Liver (tissue), 9 donors: ENCODE results near the gene INPP5E. TPM values are rescaled to one million over a fixed set of nuclear protein-coding genes. Genes with fewer than 3 reads are reported as not detected.

ENCODE experiments used
- DNase-seq: peaks from one replicate; pipeline ENCODE4 v3.0.0-alpha.2; 2017; ENCODE audit warnings: low spot score
- H3K27ac ChIP-seq, 2 donors: one replicate each; pipeline ENCODE4 v1.7.0; 2013; ENCODE audit warnings: inconsistent platforms in 2 of 2, low read length in 2 of 2, control low read depth in 1 of 2, low read depth in 1 of 2, mild to moderate bottlenecking in 1 of 2
- H3K27me3 ChIP-seq, 4 donors: one replicate each; pipeline versions ENCODE4 v1.6.1 to v1.7.0; 2013; ENCODE audit warnings: low read length in 3 of 4, inconsistent platforms in 1 of 4, mild to moderate bottlenecking in 1 of 4, moderate library complexity in 1 of 4; ENCODE audit not compliant: control insufficient read depth in 4 of 4, insufficient read depth in 4 of 4
- H3K36me3 ChIP-seq, 4 donors: one replicate each; pipeline versions ENCODE4 v1.6.1 to v1.7.0; 2013; ENCODE audit warnings: low read length in 3 of 4, mild to moderate bottlenecking in 3 of 4, low read depth in 1 of 4, moderate library complexity in 1 of 4; ENCODE audit not compliant: control insufficient read depth in 4 of 4, insufficient read depth in 3 of 4
- H3K4me1 ChIP-seq, 4 donors: one replicate each; pipeline versions ENCODE4 v1.6.1 to v1.7.0; 2013; ENCODE audit warnings: low read length in 3 of 4, mild to moderate bottlenecking in 3 of 4, moderate library complexity in 1 of 4; ENCODE audit not compliant: control insufficient read depth in 4 of 4, insufficient read depth in 4 of 4
- H3K4me3 ChIP-seq, 3 donors: one replicate each; pipeline versions ENCODE4 v1.6.1 to v1.7.0; 2013; ENCODE audit warnings: low read length in 3 of 3, control low read depth in 1 of 3, low read depth in 1 of 3, mild to moderate bottlenecking in 1 of 3
- H3K9ac ChIP-seq, 2 donors: one replicate each; pipeline ENCODE4 v1.7.0; 2013; ENCODE audit warnings: low read length in 2 of 2, mild to moderate bottlenecking in 2 of 2, moderate library complexity in 2 of 2, control low read depth in 1 of 2, low read depth in 1 of 2
- H3K9me3 ChIP-seq, 4 donors: one replicate each; pipeline versions ENCODE4 v1.6.1 to v1.7.0; 2013; ENCODE audit warnings: low read length in 3 of 4; ENCODE audit not compliant: control insufficient read depth in 4 of 4
- CTCF ChIP-seq: fragments of 150-350 bp; IDR thresholded peaks from 2 replicates; pipeline ENCODE4 v1.5.1; 2017; ENCODE audit warnings: improper control_type of control experiment, low read depth, low read length; ENCODE audit not compliant: missing input control
- FOXA1 ChIP-seq: IDR thresholded peaks from 2 replicates; pipeline ENCODE4 v1.6.1; 2016; ENCODE audit warnings: antibody characterized with exemption
- FOXA2 ChIP-seq: IDR thresholded peaks from 2 replicates; pipeline ENCODE4 v1.6.1; 2016; ENCODE audit warnings: antibody characterized with exemption
- GABPA ChIP-seq, 2 donors: IDR thresholded peaks in 1 of 2; conservative IDR thresholded peaks in 1 of 2; 2 replicates each; pipeline ENCODE4 v1.6.1; 2016; ENCODE audit warnings: antibody characterized with exemption in 2 of 2, mild to moderate bottlenecking in 1 of 2, moderate library complexity in 1 of 2
- HNF4A ChIP-seq, 2 donors: conservative IDR thresholded peaks; 2 replicates each; pipeline ENCODE4 v1.6.1; 2016; ENCODE audit warnings: antibody characterized with exemption in 2 of 2, mild to moderate bottlenecking in 2 of 2
- HNF4G ChIP-seq: IDR thresholded peaks from 2 replicates; pipeline ENCODE4 v1.6.1; 2016; ENCODE audit warnings: antibody characterized with exemption
- JUND ChIP-seq, 2 donors: IDR thresholded peaks; 2 replicates each; pipeline ENCODE4 v1.6.1; 2016; ENCODE audit warnings: antibody characterized with exemption in 2 of 2
- MAX ChIP-seq: IDR thresholded peaks from 2 replicates; pipeline ENCODE4 v1.6.1; 2016; ENCODE audit warnings: antibody characterized with exemption
- RAD21 ChIP-seq, 2 donors: IDR thresholded peaks; 2 replicates each; pipeline ENCODE4 v1.6.1; 2016; ENCODE audit warnings: antibody characterized with exemption in 2 of 2, mild to moderate bottlenecking in 2 of 2
- REST ChIP-seq: IDR thresholded peaks from 2 replicates; pipeline ENCODE4 v1.6.1; 2016; ENCODE audit warnings: antibody characterized with exemption, mild to moderate bottlenecking
- SP1 ChIP-seq: IDR thresholded peaks from 2 replicates; pipeline ENCODE4 v1.6.1; 2018; ENCODE audit warnings: antibody characterized with exemption, mild to moderate bottlenecking
- TAF1 ChIP-seq: conservative IDR thresholded peaks from 2 replicates; pipeline ENCODE4 v1.6.1; 2016; ENCODE audit warnings: antibody characterized with exemption, mild to moderate bottlenecking
- YY1 ChIP-seq: IDR thresholded peaks from 2 replicates; pipeline ENCODE4 v1.6.1; 2016; ENCODE audit warnings: antibody characterized with exemption, mild to moderate bottlenecking
- ZBTB33 ChIP-seq: IDR thresholded peaks from 2 replicates; pipeline ENCODE4 v1.6.1; 2016; ENCODE audit warnings: antibody characterized with exemption
- WGBS: extraction: QIAGEN DNeasy Blood & Tissue Kit; methylation state at CpG from one replicate; pipeline ENCODE4 v1.1.7; 2013; 5-methylcytosine and 5-hydroxymethylcytosine counted together
- polyA plus RNA-seq, 2 donors: library from polyadenylated mRNA; stranded (reverse) in 1 of 2; unstranded in 1 of 2; fragments of 200-250 nt in 1 of 2; fragments of >200 nt in 1 of 2; fragmentation: Nextera tagmentation in 1 of 2; extraction: Ambion mirVana in 1 of 2; gene quantifications; one replicate each; pipeline versions ENCODE4 v1.2.1 to v1.2.3, GENCODE V29; 2013 to 2015
- total RNA-seq, 2 donors: library from RNA; depleted of rRNA; stranded (reverse); fragments of >200 nt; gene quantifications; one replicate each; pipeline ENCODE4 v1.2.3, GENCODE V29; 2014
- donor health status: healthy.
- donor health status: healthy.
- donor health status: healthy.
- donor health status: healthy.
- donor health status: healthy.

The INPP5E gene
- total and polyA plus RNA-seq, 4 donors = 1.0 to 3.3 (median 2.9) TPM

GRCh38 chr9:136402067-136402466, 37.6 kb downstream of the INPP5E start (continued):
- no peak for TF ChIP-seq MAX
- no peak for TF ChIP-seq HNF4G

- peaks cover 2 to 36% (median 7%) of the 10 kb centered on the region in 4 donors for H3K36me3 ChIP-seq
- H3K27me3 ChIP-seq = no peaks in the 10 kb centered on the region
- TF ChIP-seq FOXA2 (no peak), ZBTB33 (no peak), HNF4A (conservative IDR thresholded peaks at IDR 0.05) (no peak), REST (no peak)
- H3K4me3 ChIP-seq = no peak overlapping the region
- WGBS = 90% methylated on average over 18 of the region's 18 CpGs
- peaks cover 2 to 38% (median 27%) of the 10 kb centered on the region in 4 donors for H3K4me1 ChIP-seq
- no peak for DNase-seq
- H3K27ac ChIP-seq = no peak overlapping the region
- H3K9me3 ChIP-seq = no peaks in the 10 kb centered on the region
- H3K9ac ChIP-seq = no peak overlapping the region
Measured at GRCh38 chr9:136401173-136401922, 38.3 kb downstream of the INPP5E start.

- Histone ChIP-seq H3K4me1 (peaks cover 6 to 48% (median 35%) of the 10 kb centered on the region in 4 donors), H3K9ac (peak within 1 kb of the TSS; percentile 50 to 56), H3K27ac (peak within 1 kb of the TSS; percentile 11 to 80), H3K4me3 (peak within 1 kb of the TSS; percentile 68 to 86 (median 80)), H3K27me3 (no peaks in the 10 kb centered on the region), H3K36me3 (peaks cover 2 to 29% (median 5%) of the 10 kb centered on the region in 4 donors), H3K9me3 (no peaks in the 10 kb centered on the region)
- peak; percentile 14 for TF ChIP-seq YY1
- no peak for TF ChIP-seq FOXA2
- TF ChIP-seq RAD21 (IDR thresholded peaks at IDR 0.05) = peak; percentile 68 to 80
- no peak for TF ChIP-seq SP1
- TF ChIP-seq JUND (IDR thresholded peaks at IDR 0.05) = no peak
- TF ChIP-seq FOXA1 = no peak
- TF ChIP-seq TAF1 = no peak
- TF ChIP-seq CTCF = peak; percentile 90
- peak; percentile 57 to 90 for TF ChIP-seq GABPA (IDR thresholded peaks at IDR 0.05 in 1 of 2, conservative IDR thresholded peaks at IDR 0.05 in 1 of 2)
- DNase-seq = peak; percentile 89
- 6% methylated on average over 71 of the region's 71 CpGs for WGBS
Measured at GRCh38 chr9:136400038-136400834, 39.4 kb downstream of the INPP5E start, which contains the start of gene SNAPC4. SNAPC4 (minus strand) TSS chr9:136400170; CDS start chr9:136398428, 1,742 bp downstream.
